HepG2 (cell line): Measurements from ENCODE around the gene FABP2. TPM values are rescaled to one million over a fixed set of nuclear protein-coding genes. Genes with fewer than 3 reads are reported as not detected.

Experiments
- ATAC-seq: fragments of 200-7000 bp; cut with Tn5 transposase; 3 replicates; pipeline ENCODE4 v1.9.1; 2020; ENCODE audit warnings: mild to moderate bottlenecking, moderate library complexity
- Bru-seq: library from RNA; stranded (reverse); fragments of 400-500 nt; gene quantifications from one replicate; lab custom pipeline; 2021; lab: Mats Ljungman, UMichigan
- BruChase-seq, 2 experiments: library from RNA; stranded (reverse); fragments of 400-500 nt; gene quantifications; one replicate each; lab custom pipeline; 2021; lab: Mats Ljungman, UMichigan
- BruUV-seq: library from RNA; stranded (reverse); fragments of 400-500 nt; replicated peaks from 2 replicates; lab custom pipeline; 2021; lab: Mats Ljungman, UMichigan
- CTCF ChIA-PET: fragments of 300-600 bp; formaldehyde crosslinking; extraction: SDS; loops from one replicate; lab custom pipeline; 2021; ENCODE audit warnings: low total read pairs, inconsistent platforms, low intra/inter-chr PET ratio; lab: Yijun Ruan, JAX
- POLR2A ChIA-PET: fragments of 350-600 bp; sonication (Branson Sonifier 250); formaldehyde crosslinking; loops from one replicate; lab custom pipeline; 2020; ENCODE audit warnings: antibody characterized with exemption, inconsistent platforms; lab: Yijun Ruan, JAX
- DNase-seq: peaks from one replicate; pipeline ENCODE4 v3.0.0-alpha.2; 2015; ENCODE audit warnings: low spot score
- FAIRE-seq: peaks from 3 replicates; lab custom pipeline; 2011; peaks lifted over from hg19 to GRCh38; lab: Jason Lieb, UNC
- H2AFZ ChIP-seq: one replicate; pipeline ENCODE4 v1.6.1; 2011; ENCODE audit warnings: low read length, inconsistent platforms
- H3K27ac ChIP-seq: fragments of 300-600 bp; 3 replicates; pipeline ENCODE4 v1.8.0; 2011; ENCODE audit warnings: mixed run types, mild to moderate bottlenecking, mixed read lengths, low read length, inconsistent platforms; ENCODE audit not compliant: insufficient read depth; ENCODE audit errors: extremely low read length
- H3K27me3 ChIP-seq, 2 experiments: fragments of 200-600 bp in 1 of 2; 2 replicates in 1 of 2; 3 replicates in 1 of 2; pipeline versions ENCODE4 v1.6.0 to v1.8.0; 2011; ENCODE audit warnings: low read length in 2 of 2, mild to moderate bottlenecking in 2 of 2, moderate library complexity in 2 of 2, inconsistent platforms in 1 of 2; ENCODE audit not compliant: insufficient read depth in 2 of 2, control insufficient read depth in 1 of 2
- H3K36me3 ChIP-seq, 2 experiments: fragments of 200-600 bp in 1 of 2; replicated peaks in 1 of 2; 2 replicates in 1 of 2; 3 replicates in 1 of 2; pipeline versions ENCODE4 v1.5.1 to v1.8.0; 2011; ENCODE audit warnings: low read length in 2 of 2, inconsistent platforms in 1 of 2; ENCODE audit not compliant: insufficient read depth in 2 of 2, control insufficient read depth in 1 of 2
- H3K4me1 ChIP-seq: 2 replicates; pipeline ENCODE4 v1.5.1; 2012; ENCODE audit warnings: low read length, inconsistent platforms; ENCODE audit not compliant: insufficient read depth
- H3K4me2 ChIP-seq: 2 replicates; pipeline ENCODE4 v1.6.0; 2011; ENCODE audit warnings: low read depth, low read length, inconsistent platforms
- H3K4me3 ChIP-seq, 3 experiments: fragments of 200-600 bp in 1 of 3; sonication (generic), shearing (Covaris generic) in 1 of 3; replicated peaks in 1 of 3; 2 replicates each; pipeline ENCODE4 v1.5.1; 2011 to 2016; ENCODE audit warnings: low read length in 3 of 3, inconsistent platforms in 2 of 3, low read depth in 2 of 3, mild to moderate bottlenecking in 2 of 3, control low read depth in 1 of 3, mixed read lengths in 1 of 3; ENCODE audit not compliant: insufficient read depth in 1 of 3
- H3K79me2 ChIP-seq: one replicate; pipeline ENCODE4 v1.6.1; 2011; ENCODE audit warnings: low read length, inconsistent platforms; ENCODE audit not compliant: insufficient read depth
- H3K9ac ChIP-seq: 2 replicates; pipeline ENCODE4 v1.6.0; 2011; ENCODE audit warnings: mild to moderate bottlenecking, low read depth, low read length, inconsistent platforms; ENCODE audit not compliant: insufficient read depth
- H3K9me3 ChIP-seq: 2 replicates; pipeline ENCODE4 v1.5.1; 2012; ENCODE audit warnings: mild to moderate bottlenecking, low read length
- H4K20me1 ChIP-seq: 2 replicates; pipeline ENCODE4 v1.6.0; 2011; ENCODE audit warnings: inconsistent platforms, mild to moderate bottlenecking, low read length, moderate library complexity; ENCODE audit not compliant: insufficient read depth
- FOXA1 ChIP-seq, 2 experiments: fragments of 450-650 bp in 1 of 2; sonication (generic) in 1 of 2; formaldehyde crosslinking in 1 of 2; IDR thresholded peaks; 2 replicates each; pipeline versions ENCODE4 v1.4.0 to v1.6.1; 2016 to 2020; ENCODE audit warnings: missing genetic modification reagents in 1 of 2
- MAFF ChIP-seq: IDR thresholded peaks from 2 replicates; pipeline ENCODE4 v1.6.1; 2011; ENCODE audit warnings: low read depth, low read length, improper control_type of control experiment
- PHF20 ChIP-seq: sonication (generic); formaldehyde crosslinking; IDR thresholded peaks from 2 replicates; pipeline ENCODE4 v1.5.0; 2020; ENCODE audit warnings: mild to moderate bottlenecking, missing genetic modification reagents
- ZNF549 ChIP-seq: sonication (generic); formaldehyde crosslinking; IDR thresholded peaks from 2 replicates; pipeline ENCODE4 v1.5.0; 2020; ENCODE audit warnings: missing genetic modification reagents
- WGBS: methylation state at CpG from one replicate; pipeline ENCODE4 v1.1.6; 2017; ENCODE audit warnings: low lambda C conversion rate; 5-methylcytosine and 5-hydroxymethylcytosine counted together
- in situ Hi-C: cut with HindIII; loops from 2 replicates; pipeline ENCODE4 v1.10.0; 2017; ENCODE audit warnings: low pct_unique_long_range_greater_than_20kb; ENCODE audit not compliant: extremely low pct_ligation_motif_present
- intact Hi-C: fragments of 100-400 bp; cut with micrococcal nuclease; formaldehyde crosslinking; loops from one replicate; pipeline ENCODE4 v1.10.0; 2022; ENCODE audit not compliant: unreplicated experiment
- long read RNA-seq, 2 experiments: library from RNA in 1 of 2; library from polyadenylated mRNA in 1 of 2; stranded (forward) in 1 of 2; unstranded in 1 of 2; transcript quantifications; one replicate each; pipeline ENCODE4 v2.0.0, GENCODE V29; 2019 to 2022
- polyA minus RNA-seq, 3 experiments: library from RNA; depleted of rRNA, polyadenylated mRNA; stranded (reverse); fragments of >200 nt; gene quantifications; 2 replicates each; pipeline ENCODE4 v1.2.3, GENCODE V29; 2011; ENCODE audit warnings: low replicate concordance in 1 of 3
- polyA plus RNA-seq, 8 experiments: library from polyadenylated mRNA; depleted of rRNA in 3 of 8; stranded (reverse) in 7 of 8; unstranded in 1 of 8; fragments of >200 nt; fragmentation: Illumina TruSeq in 4 of 8; extraction: Trizol in 4 of 8; gene quantifications; 2 replicates each; pipeline versions ENCODE4 v1.2.1 to v1.2.3, GENCODE V29; 2011 to 2016; ENCODE audit warnings: low read depth in 4 of 8, missing spikeins in 1 of 8, mixed read lengths in 1 of 8; ENCODE audit not compliant: insufficient read depth in 1 of 8
- total RNA-seq, 5 experiments: library from RNA; depleted of rRNA; stranded (reverse); fragments of >200 nt; fragmentation: Illumina TruSeq; extraction: Trizol; gene quantifications; 2 replicates each; pipeline ENCODE4 v1.2.3, GENCODE V29; 2016; ENCODE audit warnings: low read depth in 1 of 5
- TF ChIP-seq, protein P1 (sequence below): sonication (generic); formaldehyde crosslinking; IDR thresholded peaks from 2 replicates; pipeline ENCODE4 v1.4.0; 2020; ENCODE audit warnings: mild to moderate bottlenecking, missing genetic modification reagents
- TF ChIP-seq, protein P2 (sequence below), 2 experiments: fragments of 450-650 bp in 1 of 2; sonication (generic) in 1 of 2; formaldehyde crosslinking; IDR thresholded peaks; 2 replicates each; pipeline versions ENCODE4 v1.5.0 to v1.8.0; 2020 to 2022; ENCODE audit warnings: mild to moderate bottlenecking in 1 of 2, missing genetic modification reagents in 1 of 2
- TF ChIP-seq, protein P3 (sequence below): sonication (generic); formaldehyde crosslinking; IDR thresholded peaks from 2 replicates; pipeline ENCODE4 v1.5.1; 2020; ENCODE audit warnings: missing genetic modification reagents, mild to moderate bottlenecking, borderline replicate concordance

The FABP2 gene
- total RNA-seq (2016; rRNA removed; fragmentation: Illumina TruSeq; extraction: Trizol): 1.2 and 1.9 TPM in 2 replicates
- total RNA-seq (2016; cell fraction: cytosol; rRNA removed; fragmentation: Illumina TruSeq; extraction: Trizol; ENCODE audit: low read depth): 0.30 and 0.71 TPM in 2 replicates
- total RNA-seq (2016; cell fraction: insoluble cytoplasmic fraction; rRNA removed; fragmentation: Illumina TruSeq; extraction: Trizol): 1.1 and 2.0 TPM in 2 replicates
- 1.8 TPM in 2 replicates for total RNA-seq (2016; cell fraction: membrane; rRNA removed; fragmentation: Illumina TruSeq; extraction: Trizol)
- total RNA-seq (2016; cell fraction: nucleus; rRNA removed; fragmentation: Illumina TruSeq; extraction: Trizol): 1.1 and 1.7 TPM in 2 replicates
- polyA plus RNA-seq (2011; rRNA removed): 0.72 and 0.78 TPM in 2 replicates
- 0.23 and 0.33 TPM in 2 replicates for polyA plus RNA-seq (2011; cell fraction: cytosol; rRNA removed)
- 0.48 and 0.61 TPM in 2 replicates for polyA plus RNA-seq (2011; cell fraction: nucleus; rRNA removed)
- 1.1 and 1.7 TPM in 2 replicates for polyA plus RNA-seq (2012)
- polyA plus RNA-seq (2016; cell fraction: cytosol; fragmentation: Illumina TruSeq; extraction: Trizol; ENCODE audit: low read depth): 0.83 and 1.1 TPM in 2 replicates
- 1.5 and 1.6 TPM in 2 replicates for polyA plus RNA-seq (2016; cell fraction: insoluble cytoplasmic fraction; fragmentation: Illumina TruSeq; extraction: Trizol; ENCODE audit: low read depth)
- polyA plus RNA-seq (2016; cell fraction: membrane; fragmentation: Illumina TruSeq; extraction: Trizol; ENCODE audit: low read depth): 1.3 and 1.4 TPM in 2 replicates
- polyA plus RNA-seq (2016; cell fraction: nucleus; fragmentation: Illumina TruSeq; extraction: Trizol; ENCODE audit: insufficient read depth, low read depth): 1.1 and 1.4 TPM in 2 replicates
- 0.58 TPM in 1 of 2 replicates, not detected in the other for polyA minus RNA-seq (2011; rRNA and poly(A)+ RNA removed; ENCODE audit: low replicate concordance)
- 0.35 and 0.99 TPM in 2 replicates for polyA minus RNA-seq (2011; cell fraction: cytosol; rRNA and poly(A)+ RNA removed)
- polyA minus RNA-seq (2011; cell fraction: nucleus; rRNA and poly(A)+ RNA removed): 4.6 and 5.0 TPM in 2 replicates
- percentile 58 among the genes with signal in this experiment for Bru-seq, nascent RNA
- BruChase-seq, experiment 1, labeled RNA remaining after a 6-hour chase: percentile 69 among the genes with signal in this experiment
- percentile 65 among the genes with signal in this experiment for BruChase-seq, experiment 2, labeled RNA remaining after a 2-hour chase
- long read RNA-seq, experiment 1, partial matches to known transcripts: 1 of 4 reads
- long read RNA-seq, experiment 1, other reads (novel, unspliced or antisense): 3 of 4 reads
- long read RNA-seq, experiment 2, partial matches to known transcripts: 0 of 3 reads
- long read RNA-seq, experiment 2, other reads (novel, unspliced or antisense): 3 of 3 reads

DNA sequence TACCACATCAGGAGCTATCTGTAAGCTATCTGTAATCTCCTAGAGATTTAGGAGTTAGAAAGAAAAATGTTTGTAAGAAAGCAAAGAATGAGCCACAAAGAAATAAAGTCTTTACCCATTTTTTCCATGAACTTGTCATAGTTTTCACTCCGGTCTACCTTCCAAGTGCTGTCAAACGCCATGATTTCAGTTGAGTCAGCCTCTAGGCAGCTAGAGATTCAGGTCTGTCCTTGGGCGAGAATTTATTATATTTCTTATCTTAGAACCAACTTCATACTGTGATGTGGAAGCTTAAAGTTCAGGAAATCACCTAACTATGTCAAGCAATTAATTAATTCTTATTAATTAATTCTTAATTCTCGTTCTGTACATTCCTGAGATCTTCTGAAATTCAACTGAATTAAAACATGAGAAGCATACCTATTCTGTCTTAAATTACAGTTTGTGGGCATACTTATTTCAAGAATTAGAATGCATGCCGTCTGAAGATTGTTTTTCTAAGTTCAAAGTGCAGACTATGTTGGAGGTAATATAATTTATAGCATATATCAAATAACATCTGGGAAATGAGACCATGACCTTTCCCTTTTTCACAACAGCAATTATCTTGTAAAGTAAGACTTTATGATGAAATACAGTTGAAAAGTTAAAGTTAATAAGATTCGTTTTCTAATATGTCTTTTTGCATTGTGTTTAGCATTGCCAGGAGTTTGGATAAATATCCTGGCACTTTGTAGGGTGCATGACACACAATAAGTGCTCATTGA lies at the start of gene FABP2:
TSS of gene FABP2 (minus strand) at position 218 of the 767 bp plus-strand sequence. CDS start at position 182, 36 bp downstream.
- ChIA-PET CTCF (no interaction called here), POLR2A (no interaction called here)
- H2AFZ ChIP-seq: no peak within 1 kb of the TSS
- no peak for FAIRE-seq
- no peak for DNase-seq
- no peak within 1 kb of the TSS for H3K9ac ChIP-seq
- intact Hi-C loops (no loop called here), in situ Hi-C loops (no loop called here)
- no peaks in the 10 kb centered on the region for H3K27me3 ChIP-seq
- H3K36me3 ChIP-seq: no peaks in the 10 kb centered on the region
- no peaks in the 10 kb centered on the region for H3K79me2 ChIP-seq
- no peak for TF ChIP-seq ZNF549 (CRISPR knock-in tag)
- no peak for TF ChIP-seq PHF20 (CRISPR knock-in tag)
- no peak for TF ChIP-seq FOXA1 (IDR thresholded peaks at IDR 0.05)
- no peak for TF ChIP-seq FOXA1 (CRISPR knock-in tag; IDR thresholded peaks at IDR 0.05)
- TF ChIP-seq, protein P1, sequence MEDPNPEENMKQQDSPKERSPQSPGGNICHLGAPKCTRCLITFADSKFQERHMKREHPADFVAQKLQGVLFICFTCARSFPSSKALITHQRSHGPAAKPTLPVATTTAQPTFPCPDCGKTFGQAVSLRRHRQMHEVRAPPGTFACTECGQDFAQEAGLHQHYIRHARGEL (CRISPR knock-in tag): no peak
- TF ChIP-seq, protein P2, sequence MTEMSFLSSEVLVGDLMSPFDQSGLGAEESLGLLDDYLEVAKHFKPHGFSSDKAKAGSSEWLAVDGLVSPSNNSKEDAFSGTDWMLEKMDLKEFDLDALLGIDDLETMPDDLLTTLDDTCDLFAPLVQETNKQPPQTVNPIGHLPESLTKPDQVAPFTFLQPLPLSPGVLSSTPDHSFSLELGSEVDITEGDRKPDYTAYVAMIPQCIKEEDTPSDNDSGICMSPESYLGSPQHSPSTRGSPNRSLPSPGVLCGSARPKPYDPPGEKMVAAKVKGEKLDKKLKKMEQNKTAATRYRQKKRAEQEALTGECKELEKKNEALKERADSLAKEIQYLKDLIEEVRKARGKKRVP (CRISPR knock-in tag; IDR thresholded peaks at IDR 0.05): no peak
- TF ChIP-seq, protein P3, sequence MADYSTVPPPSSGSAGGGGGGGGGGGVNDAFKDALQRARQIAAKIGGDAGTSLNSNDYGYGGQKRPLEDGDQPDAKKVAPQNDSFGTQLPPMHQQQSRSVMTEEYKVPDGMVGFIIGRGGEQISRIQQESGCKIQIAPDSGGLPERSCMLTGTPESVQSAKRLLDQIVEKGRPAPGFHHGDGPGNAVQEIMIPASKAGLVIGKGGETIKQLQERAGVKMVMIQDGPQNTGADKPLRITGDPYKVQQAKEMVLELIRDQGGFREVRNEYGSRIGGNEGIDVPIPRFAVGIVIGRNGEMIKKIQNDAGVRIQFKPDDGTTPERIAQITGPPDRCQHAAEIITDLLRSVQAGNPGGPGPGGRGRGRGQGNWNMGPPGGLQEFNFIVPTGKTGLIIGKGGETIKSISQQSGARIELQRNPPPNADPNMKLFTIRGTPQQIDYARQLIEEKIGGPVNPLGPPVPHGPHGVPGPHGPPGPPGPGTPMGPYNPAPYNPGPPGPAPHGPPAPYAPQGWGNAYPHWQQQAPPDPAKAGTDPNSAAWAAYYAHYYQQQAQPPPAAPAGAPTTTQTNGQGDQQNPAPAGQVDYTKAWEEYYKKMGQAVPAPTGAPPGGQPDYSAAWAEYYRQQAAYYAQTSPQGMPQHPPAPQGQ (CRISPR knock-in tag): no peak
- TF ChIP-seq MAFF: no peak
- no peak for ATAC-seq
- no peak within 1 kb of the TSS for H3K27ac ChIP-seq
- 91% methylated on average over 6 of the region's 6 CpGs for WGBS
- H3K9me3 ChIP-seq: no peaks in the 10 kb centered on the region
- no peak within 1 kb of the TSS for H3K4me3 ChIP-seq
- no peak within 1 kb of the TSS for H3K4me2 ChIP-seq
- no peaks in the 10 kb centered on the region for H4K20me1 ChIP-seq
- no TSS peak for BruUV-seq
- no peaks in the 10 kb centered on the region for H3K4me1 ChIP-seq
